ENCODE data around the gene ADAMTS8.

DNA sequence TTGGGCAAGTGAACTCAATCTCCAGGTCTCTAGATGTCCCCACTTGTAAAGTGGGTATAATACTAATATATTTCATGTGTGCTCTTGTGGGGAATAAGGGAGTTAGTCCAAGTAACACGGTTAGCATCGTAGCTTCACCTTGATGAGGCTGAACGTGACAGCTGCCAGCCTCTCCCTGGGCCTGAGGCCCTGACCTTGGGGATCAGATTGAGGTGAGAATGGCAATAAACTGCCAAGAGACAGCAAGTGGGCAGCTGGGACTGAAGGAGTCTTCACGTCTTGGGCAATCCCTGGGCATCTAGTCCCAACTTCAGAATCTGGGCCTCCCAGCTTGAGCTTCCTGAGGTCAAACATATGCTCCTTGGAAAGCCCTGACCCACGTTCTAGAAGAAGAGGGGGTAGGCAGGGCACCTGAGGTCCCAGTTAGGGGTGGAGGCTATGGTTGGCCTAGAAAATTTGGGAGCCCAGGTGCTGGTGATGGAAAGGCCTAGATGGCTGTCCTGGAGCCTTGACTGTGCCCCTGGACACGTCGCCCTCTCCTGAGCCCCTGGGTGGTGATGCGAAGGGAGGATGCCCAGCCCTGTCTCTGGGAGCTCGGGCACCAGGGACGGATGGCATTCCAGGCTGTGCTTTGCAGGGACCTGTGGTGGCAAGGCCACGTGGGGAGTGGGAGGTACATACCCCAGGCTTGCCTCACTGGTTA lies 43.5 kb upstream of the ADAMTS8 start:
- TF ChIP-seq, protein P1, sequence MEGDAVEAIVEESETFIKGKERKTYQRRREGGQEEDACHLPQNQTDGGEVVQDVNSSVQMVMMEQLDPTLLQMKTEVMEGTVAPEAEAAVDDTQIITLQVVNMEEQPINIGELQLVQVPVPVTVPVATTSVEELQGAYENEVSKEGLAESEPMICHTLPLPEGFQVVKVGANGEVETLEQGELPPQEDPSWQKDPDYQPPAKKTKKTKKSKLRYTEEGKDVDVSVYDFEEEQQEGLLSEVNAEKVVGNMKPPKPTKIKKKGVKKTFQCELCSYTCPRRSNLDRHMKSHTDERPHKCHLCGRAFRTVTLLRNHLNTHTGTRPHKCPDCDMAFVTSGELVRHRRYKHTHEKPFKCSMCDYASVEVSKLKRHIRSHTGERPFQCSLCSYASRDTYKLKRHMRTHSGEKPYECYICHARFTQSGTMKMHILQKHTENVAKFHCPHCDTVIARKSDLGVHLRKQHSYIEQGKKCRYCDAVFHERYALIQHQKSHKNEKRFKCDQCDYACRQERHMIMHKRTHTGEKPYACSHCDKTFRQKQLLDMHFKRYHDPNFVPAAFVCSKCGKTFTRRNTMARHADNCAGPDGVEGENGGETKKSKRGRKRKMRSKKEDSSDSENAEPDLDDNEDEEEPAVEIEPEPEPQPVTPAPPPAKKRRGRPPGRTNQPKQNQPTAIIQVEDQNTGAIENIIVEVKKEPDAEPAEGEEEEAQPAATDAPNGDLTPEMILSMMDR (IDR thresholded peaks at IDR 0.05), result no peak
- TF ChIP-seq POLR2A (IDR thresholded peaks at IDR 0.05), result no peak

Measured in heart left ventricle (tissue), 13 donors.